CD14-positive monocyte (primary cell): ENCODE results near the gene FRAS1. TPM values are rescaled to one million over a fixed set of nuclear protein-coding genes. Genes with fewer than 3 reads are reported as not detected.
A peak's percentile ranks its signal among the peaks of the same experiment; 100 is the strongest.

Experiments
- DNase-seq, 3 donors: peaks; one replicate each; pipeline ENCODE4 v3.0.0-alpha.2; 2011 to 2022
- H2AFZ ChIP-seq: 2 replicates; pipeline ENCODE4 v1.6.0; 2012; ENCODE audit warnings: mild to moderate bottlenecking, low read depth, low read length, inconsistent platforms; ENCODE audit not compliant: insufficient read depth, poor library complexity, severe bottlenecking
- H3K27ac ChIP-seq, 2 donors: 1 replicate in 1 of 2; 2 replicates in 1 of 2; pipeline ENCODE4 v1.5.1; 2012 to 2013; ENCODE audit warnings: low read length in 2 of 2, control low read depth in 1 of 2, inconsistent platforms in 1 of 2, low read depth in 1 of 2, mild to moderate bottlenecking in 1 of 2
- H3K27me3 ChIP-seq, 2 donors: one replicate each; pipeline versions ENCODE4 v1.6.0 to v1.6.1; 2011 to 2013; ENCODE audit warnings: low read length in 2 of 2; ENCODE audit not compliant: control insufficient read depth in 2 of 2, insufficient read depth in 2 of 2
- H3K36me3 ChIP-seq, 2 donors: replicated peaks in 1 of 2; 1 replicate in 1 of 2; 2 replicates in 1 of 2; pipeline versions ENCODE4 v1.5.1 to v1.6.1; 2012 to 2013; ENCODE audit warnings: low read length in 2 of 2, control low read depth in 1 of 2, inconsistent platforms in 1 of 2, mild to moderate bottlenecking in 1 of 2; ENCODE audit not compliant: insufficient read depth in 2 of 2, control insufficient read depth in 1 of 2
- H3K4me1 ChIP-seq, 2 donors: 1 replicate in 1 of 2; 2 replicates in 1 of 2; pipeline versions ENCODE4 v1.5.1 to v1.6.1; 2012 to 2013; ENCODE audit warnings: low read length in 2 of 2, control low read depth in 1 of 2, inconsistent platforms in 1 of 2, mild to moderate bottlenecking in 1 of 2, moderate library complexity in 1 of 2; ENCODE audit not compliant: insufficient read depth in 2 of 2, control insufficient read depth in 1 of 2
- H3K4me2 ChIP-seq: replicated peaks from 2 replicates; pipeline ENCODE3; 2012; ENCODE audit warnings: low read length, moderate library complexity, mild to moderate bottlenecking; ENCODE audit not compliant: poor library complexity, severe bottlenecking; ENCODE audit errors: extremely low read depth
- H3K4me3 ChIP-seq, 3 experiments: fragments of 200-600 bp in 1 of 3; sonication (generic) in 1 of 3; replicated peaks in 1 of 3; 1 replicate in 2 of 3; 2 replicates in 1 of 3; pipeline ENCODE4 v1.5.1; 2011 to 2013; ENCODE audit warnings: low read length in 3 of 3, mild to moderate bottlenecking in 3 of 3, control low read depth in 2 of 3, low read depth in 2 of 3, inconsistent platforms in 1 of 3, moderate library complexity in 1 of 3
- H3K79me2 ChIP-seq: 2 replicates; pipeline ENCODE4 v1.6.0; 2012; ENCODE audit warnings: mild to moderate bottlenecking, control low read depth, inconsistent platforms, low read length, moderate library complexity; ENCODE audit not compliant: insufficient read depth
- H3K9ac ChIP-seq: 2 replicates; pipeline ENCODE4 v1.6.0; 2017; ENCODE audit warnings: low read length, mild to moderate bottlenecking; ENCODE audit not compliant: insufficient read depth, poor library complexity, severe bottlenecking
- H3K9me3 ChIP-seq, 2 donors: replicated peaks in 1 of 2; 1 replicate in 1 of 2; 2 replicates in 1 of 2; pipeline versions ENCODE4 v1.5.1 to v1.6.1; 2012 to 2013; ENCODE audit warnings: low read length in 2 of 2, control low read depth in 1 of 2; ENCODE audit not compliant: control insufficient read depth in 1 of 2, insufficient read depth in 1 of 2
- H4K20me1 ChIP-seq: 2 replicates; pipeline ENCODE4 v1.6.0; 2012; ENCODE audit warnings: mild to moderate bottlenecking, low read length, control low read depth, moderate library complexity; ENCODE audit not compliant: insufficient read depth
- H3K27ac Mint-ChIP-seq, 7 donors: one replicate each; pipeline ENCODE4 v1.8.0; 2020; ENCODE audit warnings: mild to moderate bottlenecking in 7 of 7, mixed read lengths in 7 of 7, moderate library complexity in 6 of 7, inconsistent platforms in 2 of 7
- H3K27me3 Mint-ChIP-seq, 3 donors: one replicate each; pipeline ENCODE4 v1.8.0; 2021 to 2022; ENCODE audit warnings: low read depth in 3 of 3, mild to moderate bottlenecking in 3 of 3, mixed read lengths in 3 of 3, moderate library complexity in 3 of 3, inconsistent platforms in 1 of 3
- H3K36me3 Mint-ChIP-seq, 2 donors: one replicate each; pipeline ENCODE4 v1.8.0; 2020; ENCODE audit warnings: mixed read lengths in 2 of 2, inconsistent platforms in 1 of 2, mild to moderate bottlenecking in 1 of 2
- H3K4me1 Mint-ChIP-seq: one replicate; pipeline ENCODE4 v1.8.0; 2020; ENCODE audit warnings: mild to moderate bottlenecking, mixed read lengths
- H3K4me3 Mint-ChIP-seq, 2 donors: one replicate each; pipeline ENCODE4 v1.8.0; 2020; ENCODE audit warnings: mild to moderate bottlenecking in 2 of 2, mixed read lengths in 2 of 2, moderate library complexity in 1 of 2
- H3K9me3 Mint-ChIP-seq, 7 donors: one replicate each; pipeline ENCODE4 v1.8.0; 2020 to 2022; ENCODE audit warnings: mixed read lengths in 7 of 7, mild to moderate bottlenecking in 6 of 7, moderate library complexity in 6 of 7, inconsistent platforms in 2 of 7
- CTCF ChIP-seq: fragments of 200-600 bp; IDR thresholded peaks from one replicate; pipeline ENCODE4 v1.8.0; 2022; ENCODE audit warnings: antibody characterized with exemption, mild to moderate bottlenecking
- WGBS: methylation state at CpG from one replicate; pipeline ENCODE4 v1.1.5; 2013; ENCODE audit warnings: missing lambda C conversion rate; ENCODE audit not compliant: insufficient coverage; 5-methylcytosine and 5-hydroxymethylcytosine counted together
- intact Hi-C, 2 donors: fragments of 100-400 bp; cut with micrococcal nuclease; formaldehyde crosslinking; loops; one replicate each; pipeline versions ENCODE4 v1.15.0 to v1.15.1; 2023
- polyA plus RNA-seq, 3 donors: library from polyadenylated mRNA; depleted of rRNA in 1 of 3; unstranded in 2 of 3; stranded (reverse) in 1 of 3; fragments of 300-500 nt in 2 of 3; fragments of >200 nt in 1 of 3; fragmentation: Illumina TruSeq in 2 of 3; gene quantifications; 1 replicate in 2 of 3; 2 replicates in 1 of 3; pipeline ENCODE4 v1.2.3, GENCODE V29; 2012 to 2021

Gene FRAS1
- polyA plus RNA-seq, 3 donors: not detected

- intact Hi-C loops: no loop called here
- H3K27ac Mint-ChIP-seq: peak overlapping the region in 1 of 7 donors; percentile 16
- no peak overlapping the region for H3K4me3 ChIP-seq
- 93% methylated on average over 3 of the region's 3 CpGs for WGBS
- no peak overlapping the region for H3K4me3 Mint-ChIP-seq
- no peak for DNase-seq
- H4K20me1 ChIP-seq: no peaks in the 10 kb centered on the region
- H3K27me3 Mint-ChIP-seq: peaks cover 4 to 9% (median 5%) of the 10 kb centered on the region in 3 donors
- H3K27ac ChIP-seq: no peak overlapping the region
- H2AFZ ChIP-seq: no peak overlapping the region
- no peaks in the 10 kb centered on the region for H3K9me3 ChIP-seq
- H3K79me2 ChIP-seq: no peaks in the 10 kb centered on the region
- peaks cover 2 to 6% of the 10 kb centered on the region in 2 donors for H3K27me3 ChIP-seq
- no peaks in the 10 kb centered on the region for H3K4me1 ChIP-seq
- H3K9me3 Mint-ChIP-seq: no peaks in the 10 kb centered on the region
- H3K4me2 ChIP-seq: no peak overlapping the region
- no peaks in the 10 kb centered on the region for H3K36me3 Mint-ChIP-seq
- H3K36me3 ChIP-seq: no peaks in the 10 kb centered on the region
- H3K9ac ChIP-seq: no peak overlapping the region
- no peak for TF ChIP-seq CTCF
- peaks cover 8% of the 10 kb centered on the region for H3K4me1 Mint-ChIP-seq
Measured at GRCh38 chr4:78323439-78323838, 266.3 kb downstream of the FRAS1 start.

GRCh38 chr4:78324625-78325024 is 267.5 kb downstream of the FRAS1 start:
- Histone ChIP-seq H3K79me2 (no peaks in the 10 kb centered on the region), H4K20me1 (no peaks in the 10 kb centered on the region), H2AFZ (no peak overlapping the region), H3K27me3 (peaks cover 2% of the 10 kb centered on the region in 2 donors), H3K27ac (no peak overlapping the region), H3K4me2 (no peak overlapping the region), H3K4me1 (no peaks in the 10 kb centered on the region), H3K36me3 (no peaks in the 10 kb centered on the region), H3K4me3 (no peak overlapping the region), H3K9ac (no peak overlapping the region), H3K9me3 (no peaks in the 10 kb centered on the region)
- no peaks in the 10 kb centered on the region for H3K36me3 Mint-ChIP-seq
- WGBS: no CpG with 5 or more reads among the region's 1 CpG
- H3K4me1 Mint-ChIP-seq: peaks cover 8% of the 10 kb centered on the region
- no peak overlapping the region for H3K4me3 Mint-ChIP-seq
- H3K27ac Mint-ChIP-seq: no peak overlapping the region
- no peak for DNase-seq
- intact Hi-C loops: no loop called here
- no peak for TF ChIP-seq CTCF
- H3K27me3 Mint-ChIP-seq: peaks cover 4 to 9% (median 5%) of the 10 kb centered on the region in 3 donors
- no peaks in the 10 kb centered on the region for H3K9me3 Mint-ChIP-seq
